HepG2 (cell line): ENCODE measurements around the gene SLC17A5. TPM values are rescaled to one million over a fixed set of nuclear protein-coding genes. Genes with fewer than 3 reads are reported as not detected.

Source experiments
- ARID3A ChIP-seq: IDR thresholded peaks from 2 replicates; pipeline ENCODE4 v1.6.1; 2012; ENCODE audit warnings: low read depth, low read length, improper control_type of control experiment
- ATF5 ChIP-seq: sonication (generic); formaldehyde crosslinking; IDR thresholded peaks from 2 replicates; pipeline ENCODE4 v1.4.0; 2020; ENCODE audit warnings: mild to moderate bottlenecking, low read depth, missing genetic modification reagents
- CBX5 ChIP-seq: sonication (generic); formaldehyde crosslinking; IDR thresholded peaks from 2 replicates; pipeline ENCODE4 v1.4.0; 2020; ENCODE audit warnings: missing genetic modification reagents, borderline replicate concordance
- CSRNP1 ChIP-seq: sonication (generic); formaldehyde crosslinking; IDR thresholded peaks from 2 replicates; pipeline ENCODE4 v1.8.1; 2023; ENCODE audit warnings: mild to moderate bottlenecking, missing genetic modification reagents
- ESRRA ChIP-seq: sonication (generic); formaldehyde crosslinking; IDR thresholded peaks from 2 replicates; pipeline ENCODE4 v1.5.1; 2020; ENCODE audit warnings: mild to moderate bottlenecking, low read depth, missing genetic modification reagents
- GFI1 ChIP-seq: sonication (generic); formaldehyde crosslinking; IDR thresholded peaks from 2 replicates; pipeline ENCODE4 v1.5.0; 2020; ENCODE audit warnings: missing genetic modification reagents, mild to moderate bottlenecking, borderline replicate concordance
- HES4 ChIP-seq: sonication (generic); formaldehyde crosslinking; IDR thresholded peaks from 2 replicates; pipeline ENCODE4 v1.9.0; 2021; ENCODE audit warnings: mild to moderate bottlenecking, missing genetic modification reagents, borderline replicate concordance
- HMGA1 ChIP-seq: sonication (generic); formaldehyde crosslinking; conservative IDR thresholded peaks from 2 replicates; pipeline ENCODE4 v1.4.0; 2020; ENCODE audit warnings: missing genetic modification reagents
- HOXA5 ChIP-seq: sonication (generic); formaldehyde crosslinking; IDR thresholded peaks from 2 replicates; pipeline ENCODE4 v1.4.0; 2020; ENCODE audit warnings: missing genetic modification reagents
- KDM4B ChIP-seq: sonication (generic); formaldehyde crosslinking; IDR thresholded peaks from 2 replicates; pipeline ENCODE4 v1.4.0; 2020; ENCODE audit warnings: missing genetic modification reagents
- MAX ChIP-seq: IDR thresholded peaks from 2 replicates; pipeline ENCODE4 v1.6.1; 2012; ENCODE audit warnings: inconsistent platforms
- PTBP1 ChIP-seq: fragments of 200-400 bp; formaldehyde crosslinking; IDR thresholded peaks from 2 replicates; pipeline ENCODE4 v1.6.1; 2018; ENCODE audit warnings: low read length, low read depth; ENCODE audit not compliant: poor library complexity, severe bottlenecking
- SOX5 ChIP-seq: IDR thresholded peaks from 2 replicates; pipeline ENCODE4 v1.6.1; 2016; ENCODE audit warnings: borderline replicate concordance
- TARDBP ChIP-seq: sonication (generic); formaldehyde crosslinking; IDR thresholded peaks from 2 replicates; pipeline ENCODE4 v1.8.0; 2022; ENCODE audit warnings: mild to moderate bottlenecking, missing genetic modification reagents
- TRAFD1 ChIP-seq: sonication (generic); formaldehyde crosslinking; IDR thresholded peaks from 2 replicates; pipeline ENCODE4 v1.5.1; 2020; ENCODE audit warnings: missing genetic modification reagents, mild to moderate bottlenecking, borderline replicate concordance
- ZNF12 ChIP-seq: sonication (generic); formaldehyde crosslinking; IDR thresholded peaks from 2 replicates; pipeline ENCODE4 v1.5.0; 2020; ENCODE audit warnings: missing genetic modification reagents
- ZNF136 ChIP-seq: sonication (generic); formaldehyde crosslinking; IDR thresholded peaks from 2 replicates; pipeline ENCODE4 v1.8.1; 2022; ENCODE audit warnings: low read depth, mild to moderate bottlenecking, moderate library complexity, missing genetic modification reagents
- ZNF33B ChIP-seq: sonication (generic); formaldehyde crosslinking; IDR thresholded peaks from 2 replicates; pipeline ENCODE4 v1.5.1; 2020; ENCODE audit warnings: mild to moderate bottlenecking, missing genetic modification reagents
- ZNF354B ChIP-seq: sonication (generic); formaldehyde crosslinking; IDR thresholded peaks from 2 replicates; pipeline ENCODE4 v1.8.0; 2022; ENCODE audit warnings: mild to moderate bottlenecking, missing genetic modification reagents
- ZNF431 ChIP-seq: sonication (generic); formaldehyde crosslinking; IDR thresholded peaks from 2 replicates; pipeline ENCODE4 v1.9.0; 2022; ENCODE audit warnings: missing genetic modification reagents, low read depth, mild to moderate bottlenecking, borderline replicate concordance
- ZNF670 ChIP-seq: sonication (generic); formaldehyde crosslinking; IDR thresholded peaks from 2 replicates; pipeline ENCODE4 v1.8.0; 2022; ENCODE audit warnings: mild to moderate bottlenecking, missing genetic modification reagents, borderline replicate concordance
- ZNF704 ChIP-seq: sonication (generic); formaldehyde crosslinking; IDR thresholded peaks from 2 replicates; pipeline ENCODE4 v1.8.1; 2023; ENCODE audit warnings: mild to moderate bottlenecking, inconsistent platforms, moderate library complexity, missing genetic modification reagents, borderline replicate concordance
- polyA plus RNA-seq, 8 experiments: library from polyadenylated mRNA; depleted of rRNA in 3 of 8; stranded (reverse) in 7 of 8; unstranded in 1 of 8; fragments of >200 nt; fragmentation: Illumina TruSeq in 4 of 8; extraction: Trizol in 4 of 8; gene quantifications; 2 replicates each; pipeline versions ENCODE4 v1.2.1 to v1.2.3, GENCODE V29; 2011 to 2016; ENCODE audit warnings: low read depth in 4 of 8, missing spikeins in 1 of 8, mixed read lengths in 1 of 8; ENCODE audit not compliant: insufficient read depth in 1 of 8
- total RNA-seq, 5 experiments: library from RNA; depleted of rRNA; stranded (reverse); fragments of >200 nt; fragmentation: Illumina TruSeq; extraction: Trizol; gene quantifications; 2 replicates each; pipeline ENCODE4 v1.2.3, GENCODE V29; 2016; ENCODE audit warnings: low read depth in 1 of 5

SLC17A5 gene
- total and polyA plus RNA-seq, 2 of the 13 experiments (the other 11 are each of a cell fraction or from before 2014, with no cell fraction given), result 18.3 to 20.5 TPM

- peak; percentile 59; the same call in 1 of the 2 replicates for TF ChIP-seq CSRNP1 (CRISPR knock-in tag)
- peak; percentile 55; the same call in 1 of the 2 replicates for TF ChIP-seq ARID3A
- TF ChIP-seq TARDBP (CRISPR knock-in tag), result peak; percentile 92; the same call in 1 of the 2 replicates
- TF ChIP-seq ZNF12 (CRISPR knock-in tag), result peak; percentile 78; the same call in 1 of the 2 replicates
- TF ChIP-seq MAX, result peak; percentile 95
- TF ChIP-seq SOX5 (CRISPR knock-in tag), result peak; percentile 88
- peak; percentile 96 for TF ChIP-seq HOXA5 (CRISPR knock-in tag)
- TF ChIP-seq ZNF431 (CRISPR knock-in tag), result peak; percentile 60; the same call in 1 of the 2 replicates
- no peak for TF ChIP-seq ZNF704 (CRISPR knock-in tag)
- peak; percentile 72; the same call in 1 of the 2 replicates for TF ChIP-seq GFI1
- TF ChIP-seq HES4 (CRISPR knock-in tag), result no peak; the same call in 1 of the 2 replicates
- 0 out of 2 replicates have a peak, but pooled peaks have one; percentile 52 for TF ChIP-seq ESRRA (CRISPR knock-in tag)
- TF ChIP-seq CBX5 (CRISPR knock-in tag), result peak; percentile 90; the same call in 1 of the 2 replicates
- 0 out of 2 replicates have a peak, but pooled peaks have one; percentile 17 for TF ChIP-seq ZNF670
- TF ChIP-seq PTBP1, result no peak
- 0 out of 2 replicates have a peak, but pooled peaks have one; percentile 26 for TF ChIP-seq KDM4B
- no peak for TF ChIP-seq ZNF33B (CRISPR knock-in tag)
- TF ChIP-seq TRAFD1, result no peak
- no peak for TF ChIP-seq HMGA1 (CRISPR knock-in tag)
- no peak for TF ChIP-seq ATF5 (CRISPR knock-in tag)
- TF ChIP-seq ZNF136, result no peak
- TF ChIP-seq ZNF354B (CRISPR knock-in tag), result 0 out of 2 replicates have a peak, but pooled peaks have one; percentile 56
These were observed 86.7 kb downstream of the SLC17A5 start (continued) for GRCh38 chr6:73566954-73567591.
